B cell (primary cell): ENCODE measurements around the gene NRG2. TPM values are rescaled to one million over a fixed set of nuclear protein-coding genes. Genes with fewer than 3 reads are reported as not detected.

Experiments
- ATAC-seq: fragments of 200-7000 bp; cut with Tn5 transposase; one replicate; pipeline ENCODE4 v1.10.0; 2021; ENCODE audit warnings: low read depth, mild to moderate bottlenecking, moderate number of reproducible peaks, moderate library complexity
- CTCF ChIA-PET: fragments of 350-600 bp; sonication (Branson Sonifier 250); formaldehyde crosslinking; loops from one replicate; lab custom pipeline; 2021; ENCODE audit warnings: antibody characterized with exemption, inconsistent platforms; lab: Charles Lee
- POLR2A ChIA-PET: fragments of 350-600 bp; sonication (Branson Sonifier 250); formaldehyde crosslinking; loops from one replicate; lab custom pipeline; 2021; ENCODE audit warnings: antibody characterized with exemption; lab: Charles Lee
- DNase-seq: peaks from one replicate; pipeline ENCODE4 v3.0.0; 2013
- H2AFZ ChIP-seq: 2 replicates; pipeline ENCODE4 v1.6.1; 2012; ENCODE audit warnings: mild to moderate bottlenecking, low read depth, low read length; ENCODE audit not compliant: insufficient read depth, poor library complexity, severe bottlenecking
- H3K27ac ChIP-seq, 2 donors: 1 replicate in 1 of 2; 2 replicates in 1 of 2; pipeline ENCODE4 v1.5.1; 2012 to 2013; ENCODE audit warnings: low read length in 2 of 2, mild to moderate bottlenecking in 2 of 2, moderate library complexity in 1 of 2
- H3K27me3 ChIP-seq, 4 experiments: fragments of 200-600 bp in 1 of 4; sonication (generic) in 1 of 4; replicated peaks in 1 of 4; 1 replicate in 2 of 4; 2 replicates in 2 of 4; pipeline versions ENCODE4 v1.6.1 to v1.7.0; 2013 to 2016; ENCODE audit warnings: low read length in 3 of 4, mild to moderate bottlenecking in 2 of 4, mixed read lengths in 1 of 4, moderate library complexity in 1 of 4; ENCODE audit not compliant: insufficient read depth in 4 of 4, control insufficient read depth in 3 of 4; ENCODE audit errors: control extremely low read depth in 1 of 4
- H3K36me3 ChIP-seq, 2 experiments: replicated peaks in 1 of 2; 1 replicate in 1 of 2; 2 replicates in 1 of 2; pipeline versions ENCODE4 v1.6.1 to v1.7.1; 2013; ENCODE audit warnings: low read length in 1 of 2; ENCODE audit not compliant: insufficient read depth in 2 of 2, control insufficient read depth in 1 of 2; ENCODE audit errors: control extremely low read depth in 1 of 2, extremely low read depth in 1 of 2
- H3K4me1 ChIP-seq, 2 donors: fragments of 200-600 bp in 1 of 2; sonication (generic) in 1 of 2; 1 replicate in 1 of 2; 2 replicates in 1 of 2; pipeline versions ENCODE4 v1.5.1 to v1.6.1; 2013 to 2017; ENCODE audit warnings: low read length in 2 of 2; ENCODE audit not compliant: control insufficient read depth in 2 of 2, insufficient read depth in 2 of 2
- H3K4me2 ChIP-seq: replicated peaks from 2 replicates; pipeline ENCODE3; 2012; ENCODE audit warnings: mild to moderate bottlenecking, low read depth, low read length; ENCODE audit not compliant: poor library complexity, severe bottlenecking
- H3K4me3 ChIP-seq, 5 experiments: fragments of 200-600 bp in 1 of 5; sonication (generic) in 1 of 5; 1 replicate in 3 of 5; 2 replicates in 2 of 5; pipeline versions ENCODE4 v1.5.1 to v1.7.0; 2011 to 2016; ENCODE audit warnings: low read length in 4 of 5, mild to moderate bottlenecking in 4 of 5, low read depth in 2 of 5, control low read depth in 1 of 5, moderate library complexity in 1 of 5; ENCODE audit not compliant: insufficient read depth in 1 of 5; ENCODE audit errors: control extremely low read depth in 1 of 5, extremely low read depth in 1 of 5
- H3K79me2 ChIP-seq: fragments of 200-600 bp; sonication (generic); one replicate; pipeline ENCODE4 v1.6.0; 2016; ENCODE audit warnings: low read length; ENCODE audit not compliant: control insufficient read depth, insufficient read depth
- H3K9ac ChIP-seq: fragments of 200-600 bp; sonication (generic); 2 replicates; pipeline ENCODE4 v1.6.1; 2017; ENCODE audit warnings: mild to moderate bottlenecking, low read length, moderate library complexity
- H3K9me3 ChIP-seq, 3 donors: one replicate each; pipeline versions ENCODE4 v1.6.1 to v1.7.1; 2013; ENCODE audit warnings: low read length in 2 of 3; ENCODE audit not compliant: control insufficient read depth in 2 of 3, insufficient read depth in 1 of 3; ENCODE audit errors: control extremely low read depth in 1 of 3
- H4K20me1 ChIP-seq: 2 replicates; pipeline ENCODE4 v1.6.0; 2012; ENCODE audit warnings: mild to moderate bottlenecking, low read length; ENCODE audit not compliant: insufficient read depth, control insufficient read depth, poor library complexity, severe bottlenecking
- H3K27ac Mint-ChIP-seq: one replicate; pipeline ENCODE4 v1.8.0; 2021; ENCODE audit warnings: mixed read lengths
- H3K27me3 Mint-ChIP-seq: one replicate; pipeline ENCODE4 v1.8.0; 2021; ENCODE audit warnings: mixed read lengths
- H3K4me1 Mint-ChIP-seq: one replicate; pipeline ENCODE4 v1.8.0; 2021; ENCODE audit warnings: mixed read lengths
- H3K4me3 Mint-ChIP-seq: one replicate; pipeline ENCODE4 v1.8.0; 2021; ENCODE audit warnings: mixed read lengths
- H3K9me3 Mint-ChIP-seq: one replicate; pipeline ENCODE4 v1.8.0; 2022; ENCODE audit warnings: mixed read lengths; ENCODE audit not compliant: insufficient read depth
- EZH2 ChIP-seq: IDR thresholded peaks from 2 replicates; pipeline ENCODE4 v1.6.1; 2012; ENCODE audit warnings: borderline replicate concordance, low read depth, mild to moderate bottlenecking, moderate library complexity, low read length; ENCODE audit not compliant: insufficient read depth, poor library complexity, severe bottlenecking
- WGBS: methylation state at CpG from one replicate; pipeline ENCODE4 v1.1.5; 2013; ENCODE audit warnings: missing lambda C conversion rate; ENCODE audit not compliant: insufficient coverage; 5-methylcytosine and 5-hydroxymethylcytosine counted together
- intact Hi-C: fragments of 100-400 bp; cut with micrococcal nuclease; formaldehyde crosslinking; loops from one replicate; pipeline ENCODE4 v1.10.0; 2022
- polyA plus RNA-seq: library from polyadenylated mRNA; depleted of rRNA; stranded (reverse); fragments of >200 nt; gene quantifications from 2 replicates; pipeline ENCODE4 v1.2.3, GENCODE V29; 2012
- total RNA-seq, 2 donors: library from RNA; stranded (reverse); fragments of 120-200 nt in 1 of 2; gene quantifications; 1 replicate in 1 of 2; 2 replicates in 1 of 2; pipeline versions ENCODE4 v1.2.3 to v1.2.4, GENCODE V29; 2013 to 2022
- TF ChIP-seq, protein P1 (sequence below): fragments of 200-600 bp; IDR thresholded peaks from one replicate; pipeline ENCODE4 v1.8.0; 2022; ENCODE audit warnings: antibody characterized with exemption, mild to moderate bottlenecking

Gene NRG2
- total and polyA plus RNA-seq, 2 donors (not counting 1 experiment from before 2014, with no cell fraction given) = 0.13 to 0.15 TPM

DNA sequence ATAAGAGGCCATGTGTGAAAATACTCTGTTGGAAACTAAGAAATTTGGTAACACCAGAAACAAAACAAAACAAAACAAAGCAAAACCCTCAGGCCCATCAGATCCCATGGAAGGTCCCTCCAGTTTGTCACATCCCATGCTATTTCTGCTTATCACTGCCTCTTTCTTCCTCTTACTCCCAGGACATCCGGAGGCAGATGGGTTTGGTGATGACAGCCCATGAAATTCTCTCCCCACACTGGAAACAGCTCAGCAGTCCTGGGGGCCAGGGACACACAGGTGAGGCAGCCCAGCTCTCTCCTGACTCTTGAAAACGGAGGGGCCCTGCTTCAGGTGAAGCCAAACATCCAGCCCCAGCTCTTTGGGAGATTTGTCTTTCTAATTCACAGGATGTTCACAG, 63.2 kb downstream of the NRG2 start:
- Mint-ChIP-seq H3K4me1 (peaks cover 4% of the 10 kb centered on the region), H3K9me3 (peaks cover 3% of the 10 kb centered on the region), H3K27me3 (peaks cover 55% of the 10 kb centered on the region), H3K4me3 (no peak overlapping the region), H3K27ac (no peak overlapping the region)
- Histone ChIP-seq H3K9me3 (no peaks in the 10 kb centered on the region), H4K20me1 (no peaks in the 10 kb centered on the region), H3K4me3 (no peak overlapping the region), H3K79me2 (no peaks in the 10 kb centered on the region), H3K27me3 (peaks cover 0 to 14% (median 6%) of the 10 kb centered on the region in 4 experiments), H3K4me1 (no peaks in the 10 kb centered on the region), H3K27ac (no peak overlapping the region), H3K4me2 (no peak overlapping the region), H3K9ac (no peak overlapping the region), H3K36me3 (no peaks in the 10 kb centered on the region), H2AFZ (no peak overlapping the region)
- intact Hi-C loops = no loop called here
- ATAC-seq = no peak
- POLR2A ChIA-PET = no interaction called here
- CTCF ChIA-PET = interaction anchor here (0.5 to 5.4 kb wide), 2 partner anchors 10 to 113 kb away, joined by 4 to 35 read pairs; no protein-coding TSS in a partner anchor
- no peak for DNase-seq
- WGBS = 71% methylated on average over 2 of the region's 2 CpGs
- no peak for TF ChIP-seq EZH2
- TF ChIP-seq, protein P1, sequence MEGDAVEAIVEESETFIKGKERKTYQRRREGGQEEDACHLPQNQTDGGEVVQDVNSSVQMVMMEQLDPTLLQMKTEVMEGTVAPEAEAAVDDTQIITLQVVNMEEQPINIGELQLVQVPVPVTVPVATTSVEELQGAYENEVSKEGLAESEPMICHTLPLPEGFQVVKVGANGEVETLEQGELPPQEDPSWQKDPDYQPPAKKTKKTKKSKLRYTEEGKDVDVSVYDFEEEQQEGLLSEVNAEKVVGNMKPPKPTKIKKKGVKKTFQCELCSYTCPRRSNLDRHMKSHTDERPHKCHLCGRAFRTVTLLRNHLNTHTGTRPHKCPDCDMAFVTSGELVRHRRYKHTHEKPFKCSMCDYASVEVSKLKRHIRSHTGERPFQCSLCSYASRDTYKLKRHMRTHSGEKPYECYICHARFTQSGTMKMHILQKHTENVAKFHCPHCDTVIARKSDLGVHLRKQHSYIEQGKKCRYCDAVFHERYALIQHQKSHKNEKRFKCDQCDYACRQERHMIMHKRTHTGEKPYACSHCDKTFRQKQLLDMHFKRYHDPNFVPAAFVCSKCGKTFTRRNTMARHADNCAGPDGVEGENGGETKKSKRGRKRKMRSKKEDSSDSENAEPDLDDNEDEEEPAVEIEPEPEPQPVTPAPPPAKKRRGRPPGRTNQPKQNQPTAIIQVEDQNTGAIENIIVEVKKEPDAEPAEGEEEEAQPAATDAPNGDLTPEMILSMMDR = no peak

DNA sequence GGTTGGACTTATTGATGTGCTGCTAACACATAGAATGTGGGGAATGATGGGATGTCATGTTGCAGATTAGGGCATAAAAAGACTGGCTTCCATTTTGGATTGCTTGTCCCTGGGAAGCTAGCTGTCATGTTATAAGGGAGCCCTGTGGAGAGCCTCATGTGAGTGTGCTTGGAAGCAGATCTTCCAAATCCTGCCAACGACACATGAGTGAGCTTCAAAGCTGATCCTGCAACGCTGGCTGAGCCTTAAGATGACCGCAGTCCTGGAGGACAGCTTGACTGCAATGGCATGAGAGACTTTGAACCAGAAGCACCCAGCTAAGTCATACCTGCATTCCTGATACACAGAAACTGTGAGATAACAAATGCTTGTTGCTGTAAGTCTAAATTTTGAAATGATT, 63.6 kb downstream of the NRG2 start:
- Mint-ChIP-seq H3K4me1 (peaks cover under 1% of the 10 kb centered on the region), H3K9me3 (peaks cover 3% of the 10 kb centered on the region), H3K4me3 (no peak overlapping the region), H3K27ac (no peak overlapping the region), H3K27me3 (peaks cover 55% of the 10 kb centered on the region)
- intact Hi-C loops = no loop called here
- CTCF ChIA-PET = interaction anchor here (0.5 to 5.4 kb wide), 2 partner anchors 10 to 112 kb away, joined by 4 to 35 read pairs; no protein-coding TSS in a partner anchor
- POLR2A ChIA-PET = no interaction called here
- H3K4me1 ChIP-seq = no peaks in the 10 kb centered on the region
- no peaks in the 10 kb centered on the region for H3K79me2 ChIP-seq
- 95% methylated on average over 3 of the region's 3 CpGs for WGBS
- H3K9ac ChIP-seq = no peak overlapping the region
- no peaks in the 10 kb centered on the region for H4K20me1 ChIP-seq
- DNase-seq (no peak), ATAC-seq (no peak)
- H2AFZ ChIP-seq = no peak overlapping the region
- no peaks in the 10 kb centered on the region for H3K9me3 ChIP-seq
- H3K4me2 ChIP-seq = no peak overlapping the region
- peaks cover 0 to 14% (median 6%) of the 10 kb centered on the region in 4 experiments for H3K27me3 ChIP-seq
- H3K27ac ChIP-seq = no peak overlapping the region
- no peaks in the 10 kb centered on the region for H3K36me3 ChIP-seq
- TF ChIP-seq, protein P1 = no peak
- TF ChIP-seq EZH2 = no peak
- no peak overlapping the region for H3K4me3 ChIP-seq
